Measurements from ENCODE around the gene ZNF425. TPM values are rescaled to one million over a fixed set of nuclear protein-coding genes. Genes with fewer than 3 reads are reported as not detected.
"Not testable (repeated sequence)": the region's sequence is repeated elsewhere in the genome, so short reads cannot be mapped to it uniquely, and the experiment has no call there.

Gene ZNF425
- total and polyA plus RNA-seq, 4 donors = 0.25 to 0.98 (median 0.58) TPM

GRCh38 chr7:149145031-149145845, 19.1 kb upstream of the ZNF425 start:
- Histone ChIP-seq H3K27ac (ENCODE audit: low read depth in 1 of 2, low read length in 2 of 2) (no peak overlapping the region), H3K9ac (ENCODE audit: low read depth in 1 of 2, low read length in 2 of 2) (no peak overlapping the region), H3K9me3 (ENCODE audit: control insufficient read depth in 4 of 4, low read length in 3 of 4) (no peaks in the 10 kb centered on the region), H3K4me3 (ENCODE audit: low read depth in 1 of 3, low read length in 3 of 3) (no peak overlapping the region), H3K36me3 (ENCODE audit: control insufficient read depth in 4 of 4, insufficient read depth in 3 of 4, low read depth in 1 of 4, low read length in 3 of 4) (no peaks in the 10 kb centered on the region), H3K4me1 (ENCODE audit: control insufficient read depth in 4 of 4, insufficient read depth in 4 of 4, low read length in 3 of 4) (peaks cover 0 to 14% (median 8%) of the 10 kb centered on the region in 4 donors), H3K27me3 (ENCODE audit: control insufficient read depth in 4 of 4, insufficient read depth in 4 of 4, low read length in 3 of 4) (no peaks in the 10 kb centered on the region)
- TF ChIP-seq FOXA2 (IDR thresholded peaks at IDR 0.05) = no peak
- no peak for TF ChIP-seq NR2F2 (IDR thresholded peaks at IDR 0.05)
- no peak for TF ChIP-seq EGR1 (IDR thresholded peaks at IDR 0.05; ENCODE audit: low read depth in 2 of 2)
- TF ChIP-seq, protein P1, sequence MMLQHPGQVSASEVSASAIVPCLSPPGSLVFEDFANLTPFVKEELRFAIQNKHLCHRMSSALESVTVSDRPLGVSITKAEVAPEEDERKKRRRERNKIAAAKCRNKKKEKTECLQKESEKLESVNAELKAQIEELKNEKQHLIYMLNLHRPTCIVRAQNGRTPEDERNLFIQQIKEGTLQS (IDR thresholded peaks at IDR 0.05) = no peak
- no peak for TF ChIP-seq RXRA (IDR thresholded peaks at IDR 0.05)
- TF ChIP-seq, protein P2, sequence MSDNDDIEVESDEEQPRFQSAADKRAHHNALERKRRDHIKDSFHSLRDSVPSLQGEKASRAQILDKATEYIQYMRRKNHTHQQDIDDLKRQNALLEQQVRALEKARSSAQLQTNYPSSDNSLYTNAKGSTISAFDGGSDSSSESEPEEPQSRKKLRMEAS (IDR thresholded peaks at IDR 0.05) = no peak
- TF ChIP-seq TAF1 (conservative IDR thresholded peaks at IDR 0.05) = no peak
- TF ChIP-seq, protein P3, sequence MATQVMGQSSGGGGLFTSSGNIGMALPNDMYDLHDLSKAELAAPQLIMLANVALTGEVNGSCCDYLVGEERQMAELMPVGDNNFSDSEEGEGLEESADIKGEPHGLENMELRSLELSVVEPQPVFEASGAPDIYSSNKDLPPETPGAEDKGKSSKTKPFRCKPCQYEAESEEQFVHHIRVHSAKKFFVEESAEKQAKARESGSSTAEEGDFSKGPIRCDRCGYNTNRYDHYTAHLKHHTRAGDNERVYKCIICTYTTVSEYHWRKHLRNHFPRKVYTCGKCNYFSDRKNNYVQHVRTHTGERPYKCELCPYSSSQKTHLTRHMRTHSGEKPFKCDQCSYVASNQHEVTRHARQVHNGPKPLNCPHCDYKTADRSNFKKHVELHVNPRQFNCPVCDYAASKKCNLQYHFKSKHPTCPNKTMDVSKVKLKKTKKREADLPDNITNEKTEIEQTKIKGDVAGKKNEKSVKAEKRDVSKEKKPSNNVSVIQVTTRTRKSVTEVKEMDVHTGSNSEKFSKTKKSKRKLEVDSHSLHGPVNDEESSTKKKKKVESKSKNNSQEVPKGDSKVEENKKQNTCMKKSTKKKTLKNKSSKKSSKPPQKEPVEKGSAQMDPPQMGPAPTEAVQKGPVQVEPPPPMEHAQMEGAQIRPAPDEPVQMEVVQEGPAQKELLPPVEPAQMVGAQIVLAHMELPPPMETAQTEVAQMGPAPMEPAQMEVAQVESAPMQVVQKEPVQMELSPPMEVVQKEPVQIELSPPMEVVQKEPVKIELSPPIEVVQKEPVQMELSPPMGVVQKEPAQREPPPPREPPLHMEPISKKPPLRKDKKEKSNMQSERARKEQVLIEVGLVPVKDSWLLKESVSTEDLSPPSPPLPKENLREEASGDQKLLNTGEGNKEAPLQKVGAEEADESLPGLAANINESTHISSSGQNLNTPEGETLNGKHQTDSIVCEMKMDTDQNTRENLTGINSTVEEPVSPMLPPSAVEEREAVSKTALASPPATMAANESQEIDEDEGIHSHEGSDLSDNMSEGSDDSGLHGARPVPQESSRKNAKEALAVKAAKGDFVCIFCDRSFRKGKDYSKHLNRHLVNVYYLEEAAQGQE (IDR thresholded peaks at IDR 0.05) = no peak
- TF ChIP-seq HNF4G (IDR thresholded peaks at IDR 0.05) = no peak
- TF ChIP-seq FOXA1 (IDR thresholded peaks at IDR 0.05) = no peak
- TF ChIP-seq RAD21 (IDR thresholded peaks at IDR 0.05) = no peak
- no peak for TF ChIP-seq HNF4A (conservative IDR thresholded peaks at IDR 0.05)
- TF ChIP-seq SP1 (IDR thresholded peaks at IDR 0.05) = no peak
- no peak for TF ChIP-seq CTCF (IDR thresholded peaks at IDR 0.05; ENCODE audit: low read depth, low read length, missing input control)
- TF ChIP-seq GABPA (IDR thresholded peaks at IDR 0.05 in 1 of 2, conservative IDR thresholded peaks at IDR 0.05 in 1 of 2) = no peak
- TF ChIP-seq YY1 (IDR thresholded peaks at IDR 0.05) = no peak
- no peak for TF ChIP-seq JUND (IDR thresholded peaks at IDR 0.05)
- TF ChIP-seq ZBTB33 (IDR thresholded peaks at IDR 0.05) = no peak
- WGBS = 92% methylated on average over 8 of the region's 8 CpGs
- DNase-seq (ENCODE audit: low spot score) = no peak

- not testable (repeated sequence) for H3K27me3 ChIP-seq (ENCODE audit: control insufficient read depth in 4 of 4, insufficient read depth in 4 of 4, low read length in 3 of 4); H3K4me3 ChIP-seq (ENCODE audit: low read depth in 1 of 3, low read length in 3 of 3); DNase-seq (ENCODE audit: low spot score); H3K9me3 ChIP-seq (ENCODE audit: control insufficient read depth in 4 of 4, low read length in 3 of 4); H3K9ac ChIP-seq (ENCODE audit: low read depth in 1 of 2, low read length in 2 of 2); H3K27ac ChIP-seq (ENCODE audit: low read depth in 1 of 2, low read length in 2 of 2); H3K36me3 ChIP-seq (ENCODE audit: control insufficient read depth in 4 of 4, insufficient read depth in 3 of 4, low read depth in 1 of 4, low read length in 3 of 4)
- peaks cover 0 to 14% (median 8%) of the 10 kb centered on the region in 4 donors for H3K4me1 ChIP-seq (ENCODE audit: control insufficient read depth in 4 of 4, insufficient read depth in 4 of 4, low read length in 3 of 4)
- 88% methylated on average over 14 of the region's 14 CpGs for WGBS
Observed at GRCh38 chr7:149144436-149144922, 18.4 kb upstream of the ZNF425 start.
